H1 (cell line): ENCODE measurements around the gene SHROOM3. TPM values are rescaled to one million over a fixed set of nuclear protein-coding genes. Genes with fewer than 3 reads are reported as not detected.

Experiments
- POU5F1 ChIP-seq: IDR thresholded peaks from 2 replicates; pipeline ENCODE4 v1.6.1; 2011; ENCODE audit warnings: low read depth, mild to moderate bottlenecking, low read length, moderate library complexity
- polyA plus RNA-seq, 7 experiments: library from polyadenylated mRNA; depleted of rRNA in 3 of 7; stranded (reverse) in 5 of 7; unstranded in 2 of 7; fragments of >200 nt in 5 of 7; fragments of 200-250 nt in 2 of 7; gene quantifications; 1 replicate in 5 of 7; 2 replicates in 1 of 7; 4 replicates in 1 of 7; pipeline versions ENCODE4 v1.2.1 to v1.2.3, GENCODE V29; 2011 to 2013; ENCODE audit warnings: missing spikeins in 2 of 7, mixed read lengths in 2 of 7
- total RNA-seq: library from RNA; stranded (reverse); fragmentation: NEBNext Ultra II Directional; extraction: Animal tissue kit (Norgen Biotek cat#: 25700); gene quantifications from 2 replicates; pipeline ENCODE4 v1.2.1, GENCODE V29; 2021

SHROOM3 gene
- total and polyA plus RNA-seq, 2 of the 8 experiments (the other 6 are each of a cell fraction or from before 2014, with no cell fraction given) = 15.8 to 34.0 TPM

DNA sequence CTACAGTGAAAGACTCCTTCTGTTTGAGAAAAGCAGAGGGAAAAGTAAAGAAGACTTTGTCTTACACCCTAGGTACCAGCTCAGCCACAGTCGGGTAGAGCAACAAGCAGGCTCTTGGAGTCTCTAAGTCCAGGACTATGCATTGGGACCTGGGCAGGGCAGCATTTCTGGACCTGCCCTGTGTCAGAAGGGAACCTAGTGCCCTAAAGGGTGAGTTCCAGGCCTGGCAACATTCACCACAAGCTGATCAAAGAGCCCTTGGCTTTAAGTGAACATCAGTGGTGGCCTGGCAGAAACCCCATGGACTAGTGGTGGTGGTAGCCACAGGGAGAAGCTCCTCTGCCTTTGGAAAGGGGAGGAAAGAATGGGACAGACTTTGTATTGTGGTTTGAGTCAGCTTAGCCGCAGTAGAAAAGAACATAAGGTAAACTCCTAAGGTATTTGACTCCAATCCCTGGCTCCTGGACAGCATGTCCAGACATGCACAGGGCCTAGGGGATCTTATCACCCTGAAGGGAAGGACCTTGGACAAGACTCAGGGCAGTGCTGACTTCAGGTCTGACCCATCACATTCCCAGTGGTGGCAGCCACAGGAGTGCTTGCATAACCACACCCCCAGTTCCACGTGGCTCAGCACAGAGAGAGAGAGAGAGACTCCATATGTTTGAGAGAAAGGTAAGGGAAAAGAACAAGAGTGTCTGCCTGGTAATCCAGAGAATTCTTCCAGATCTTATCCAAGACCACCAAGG is 46.7 kb upstream of the SHROOM3 start (continued):
- TF ChIP-seq POU5F1 = no peak
